Liver (tissue), 9 donors: Measurements from ENCODE around the gene PAX8. TPM values are rescaled to one million over a fixed set of nuclear protein-coding genes. Genes with fewer than 3 reads are reported as not detected.

Source experiments
- DNase-seq: peaks from one replicate; pipeline ENCODE4 v3.0.0-alpha.2; 2017; ENCODE audit warnings: low spot score
- H3K27ac ChIP-seq, 2 donors: one replicate each; pipeline ENCODE4 v1.7.0; 2013; ENCODE audit warnings: inconsistent platforms in 2 of 2, low read length in 2 of 2, control low read depth in 1 of 2, low read depth in 1 of 2, mild to moderate bottlenecking in 1 of 2
- H3K27me3 ChIP-seq, 4 donors: one replicate each; pipeline versions ENCODE4 v1.6.1 to v1.7.0; 2013; ENCODE audit warnings: low read length in 3 of 4, inconsistent platforms in 1 of 4, mild to moderate bottlenecking in 1 of 4, moderate library complexity in 1 of 4; ENCODE audit not compliant: control insufficient read depth in 4 of 4, insufficient read depth in 4 of 4
- H3K36me3 ChIP-seq, 4 donors: one replicate each; pipeline versions ENCODE4 v1.6.1 to v1.7.0; 2013; ENCODE audit warnings: low read length in 3 of 4, mild to moderate bottlenecking in 3 of 4, low read depth in 1 of 4, moderate library complexity in 1 of 4; ENCODE audit not compliant: control insufficient read depth in 4 of 4, insufficient read depth in 3 of 4
- H3K4me1 ChIP-seq, 4 donors: one replicate each; pipeline versions ENCODE4 v1.6.1 to v1.7.0; 2013; ENCODE audit warnings: low read length in 3 of 4, mild to moderate bottlenecking in 3 of 4, moderate library complexity in 1 of 4; ENCODE audit not compliant: control insufficient read depth in 4 of 4, insufficient read depth in 4 of 4
- H3K4me3 ChIP-seq, 3 donors: one replicate each; pipeline versions ENCODE4 v1.6.1 to v1.7.0; 2013; ENCODE audit warnings: low read length in 3 of 3, control low read depth in 1 of 3, low read depth in 1 of 3, mild to moderate bottlenecking in 1 of 3
- H3K9ac ChIP-seq, 2 donors: one replicate each; pipeline ENCODE4 v1.7.0; 2013; ENCODE audit warnings: low read length in 2 of 2, mild to moderate bottlenecking in 2 of 2, moderate library complexity in 2 of 2, control low read depth in 1 of 2, low read depth in 1 of 2
- H3K9me3 ChIP-seq, 4 donors: one replicate each; pipeline versions ENCODE4 v1.6.1 to v1.7.0; 2013; ENCODE audit warnings: low read length in 3 of 4; ENCODE audit not compliant: control insufficient read depth in 4 of 4
- EGR1 ChIP-seq, 2 donors: IDR thresholded peaks; 2 replicates each; pipeline ENCODE4 v1.6.1; 2016 to 2018; ENCODE audit warnings: antibody characterized with exemption in 2 of 2, low read depth in 2 of 2
- FOXA2 ChIP-seq: IDR thresholded peaks from 2 replicates; pipeline ENCODE4 v1.6.1; 2016; ENCODE audit warnings: antibody characterized with exemption
- GABPA ChIP-seq, 2 donors: IDR thresholded peaks in 1 of 2; conservative IDR thresholded peaks in 1 of 2; 2 replicates each; pipeline ENCODE4 v1.6.1; 2016; ENCODE audit warnings: antibody characterized with exemption in 2 of 2, mild to moderate bottlenecking in 1 of 2, moderate library complexity in 1 of 2
- HNF4A ChIP-seq, 2 donors: conservative IDR thresholded peaks; 2 replicates each; pipeline ENCODE4 v1.6.1; 2016; ENCODE audit warnings: antibody characterized with exemption in 2 of 2, mild to moderate bottlenecking in 2 of 2
- HNF4G ChIP-seq: IDR thresholded peaks from 2 replicates; pipeline ENCODE4 v1.6.1; 2016; ENCODE audit warnings: antibody characterized with exemption
- JUND ChIP-seq, 2 donors: IDR thresholded peaks; 2 replicates each; pipeline ENCODE4 v1.6.1; 2016; ENCODE audit warnings: antibody characterized with exemption in 2 of 2
- NR2F2 ChIP-seq: IDR thresholded peaks from 2 replicates; pipeline ENCODE4 v1.6.1; 2016; ENCODE audit warnings: antibody characterized with exemption
- RAD21 ChIP-seq, 2 donors: IDR thresholded peaks; 2 replicates each; pipeline ENCODE4 v1.6.1; 2016; ENCODE audit warnings: antibody characterized with exemption in 2 of 2, mild to moderate bottlenecking in 2 of 2
- YY1 ChIP-seq: IDR thresholded peaks from 2 replicates; pipeline ENCODE4 v1.6.1; 2016; ENCODE audit warnings: antibody characterized with exemption, mild to moderate bottlenecking
- WGBS: extraction: QIAGEN DNeasy Blood & Tissue Kit; methylation state at CpG from one replicate; pipeline ENCODE4 v1.1.7; 2013; 5-methylcytosine and 5-hydroxymethylcytosine counted together
- polyA plus RNA-seq, 2 donors: library from polyadenylated mRNA; stranded (reverse) in 1 of 2; unstranded in 1 of 2; fragments of 200-250 nt in 1 of 2; fragments of >200 nt in 1 of 2; fragmentation: Nextera tagmentation in 1 of 2; extraction: Ambion mirVana in 1 of 2; gene quantifications; one replicate each; pipeline versions ENCODE4 v1.2.1 to v1.2.3, GENCODE V29; 2013 to 2015
- total RNA-seq, 2 donors: library from RNA; depleted of rRNA; stranded (reverse); fragments of >200 nt; gene quantifications; one replicate each; pipeline ENCODE4 v1.2.3, GENCODE V29; 2014
- TF ChIP-seq, protein P1 (sequence below): IDR thresholded peaks from 2 replicates; pipeline ENCODE4 v1.6.1; 2016; ENCODE audit warnings: antibody characterized with exemption
- TF ChIP-seq, protein P2 (sequence below): IDR thresholded peaks from 2 replicates; pipeline ENCODE4 v1.6.1; 2016; ENCODE audit warnings: antibody characterized with exemption
- TF ChIP-seq, protein P3 (sequence below): IDR thresholded peaks from 2 replicates; pipeline ENCODE4 v1.6.1; 2016; ENCODE audit warnings: antibody characterized with exemption
- TF ChIP-seq, protein P4 (sequence below): IDR thresholded peaks from 2 replicates; pipeline ENCODE4 v1.6.1; 2016; ENCODE audit warnings: antibody characterized with exemption, mild to moderate bottlenecking
- TF ChIP-seq, protein P5 (sequence below): fragments of 150-350 bp; IDR thresholded peaks from 2 replicates; pipeline ENCODE4 v1.5.1; 2017; ENCODE audit warnings: improper control_type of control experiment, low read depth, low read length; ENCODE audit not compliant: missing input control
- donor health status: healthy.
- donor health status: healthy.
- donor health status: healthy.
- donor health status: healthy.
- donor health status: healthy.

The PAX8 gene
- total and polyA plus RNA-seq, 4 donors = 0.09 to 0.85 (median 0.33) TPM

DNA sequence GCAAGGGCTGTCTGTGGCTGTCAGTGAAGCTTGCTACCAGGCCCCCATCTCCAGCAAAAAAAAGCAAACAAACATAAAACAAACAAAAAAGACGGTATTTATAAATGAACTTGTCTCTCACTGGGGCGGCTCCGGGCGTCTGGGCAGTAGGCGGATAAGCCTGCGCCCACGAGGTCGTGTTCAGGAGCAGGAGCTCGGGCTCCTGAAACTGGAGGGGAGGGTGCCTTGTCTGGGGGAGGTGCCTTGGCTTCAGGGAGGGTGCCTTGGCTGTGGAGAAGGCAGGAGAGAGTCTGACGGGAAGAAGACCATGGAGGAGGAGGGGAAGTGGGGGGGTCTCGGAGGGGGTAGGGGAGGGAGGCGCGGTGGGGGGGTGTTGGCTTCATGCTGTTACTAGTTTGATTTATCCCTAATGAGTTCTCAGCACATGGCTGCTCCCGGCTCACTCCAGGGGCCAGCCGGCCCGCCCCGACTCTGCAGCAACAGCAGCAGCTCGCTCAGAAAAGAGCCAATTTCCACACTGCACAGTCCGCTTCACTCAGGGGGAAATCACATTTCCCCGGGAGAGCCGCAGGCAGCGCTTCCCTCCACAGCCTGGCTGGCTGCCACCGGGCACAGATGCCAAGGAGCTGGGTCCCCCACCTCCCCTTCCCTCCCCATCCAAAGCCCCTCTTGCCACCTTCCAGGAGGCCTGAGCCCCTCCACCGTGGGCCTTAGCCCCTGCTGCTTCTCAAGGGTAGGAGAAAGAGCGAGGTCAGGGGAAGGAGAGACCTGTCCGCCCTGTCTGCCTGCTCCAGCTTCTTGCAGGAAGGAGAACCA, 66.3 kb downstream of the PAX8 start (continued):
- no peak for TF ChIP-seq EGR1 (IDR thresholded peaks at IDR 0.05; ENCODE audit: low read depth in 2 of 2)
- no peak for TF ChIP-seq GABPA (IDR thresholded peaks at IDR 0.05 in 1 of 2, conservative IDR thresholded peaks at IDR 0.05 in 1 of 2)
- TF ChIP-seq, protein P1, sequence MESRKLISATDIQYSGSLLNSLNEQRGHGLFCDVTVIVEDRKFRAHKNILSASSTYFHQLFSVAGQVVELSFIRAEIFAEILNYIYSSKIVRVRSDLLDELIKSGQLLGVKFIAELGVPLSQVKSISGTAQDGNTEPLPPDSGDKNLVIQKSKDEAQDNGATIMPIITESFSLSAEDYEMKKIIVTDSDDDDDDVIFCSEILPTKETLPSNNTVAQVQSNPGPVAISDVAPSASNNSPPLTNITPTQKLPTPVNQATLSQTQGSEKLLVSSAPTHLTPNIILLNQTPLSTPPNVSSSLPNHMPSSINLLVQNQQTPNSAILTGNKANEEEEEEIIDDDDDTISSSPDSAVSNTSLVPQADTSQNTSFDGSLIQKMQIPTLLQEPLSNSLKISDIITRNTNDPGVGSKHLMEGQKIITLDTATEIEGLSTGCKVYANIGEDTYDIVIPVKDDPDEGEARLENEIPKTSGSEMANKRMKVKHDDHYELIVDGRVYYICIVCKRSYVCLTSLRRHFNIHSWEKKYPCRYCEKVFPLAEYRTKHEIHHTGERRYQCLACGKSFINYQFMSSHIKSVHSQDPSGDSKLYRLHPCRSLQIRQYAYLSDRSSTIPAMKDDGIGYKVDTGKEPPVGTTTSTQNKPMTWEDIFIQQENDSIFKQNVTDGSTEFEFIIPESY = no peak
- TF ChIP-seq, protein P2, sequence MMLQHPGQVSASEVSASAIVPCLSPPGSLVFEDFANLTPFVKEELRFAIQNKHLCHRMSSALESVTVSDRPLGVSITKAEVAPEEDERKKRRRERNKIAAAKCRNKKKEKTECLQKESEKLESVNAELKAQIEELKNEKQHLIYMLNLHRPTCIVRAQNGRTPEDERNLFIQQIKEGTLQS = no peak
- TF ChIP-seq FOXA2 = no peak

DNA sequence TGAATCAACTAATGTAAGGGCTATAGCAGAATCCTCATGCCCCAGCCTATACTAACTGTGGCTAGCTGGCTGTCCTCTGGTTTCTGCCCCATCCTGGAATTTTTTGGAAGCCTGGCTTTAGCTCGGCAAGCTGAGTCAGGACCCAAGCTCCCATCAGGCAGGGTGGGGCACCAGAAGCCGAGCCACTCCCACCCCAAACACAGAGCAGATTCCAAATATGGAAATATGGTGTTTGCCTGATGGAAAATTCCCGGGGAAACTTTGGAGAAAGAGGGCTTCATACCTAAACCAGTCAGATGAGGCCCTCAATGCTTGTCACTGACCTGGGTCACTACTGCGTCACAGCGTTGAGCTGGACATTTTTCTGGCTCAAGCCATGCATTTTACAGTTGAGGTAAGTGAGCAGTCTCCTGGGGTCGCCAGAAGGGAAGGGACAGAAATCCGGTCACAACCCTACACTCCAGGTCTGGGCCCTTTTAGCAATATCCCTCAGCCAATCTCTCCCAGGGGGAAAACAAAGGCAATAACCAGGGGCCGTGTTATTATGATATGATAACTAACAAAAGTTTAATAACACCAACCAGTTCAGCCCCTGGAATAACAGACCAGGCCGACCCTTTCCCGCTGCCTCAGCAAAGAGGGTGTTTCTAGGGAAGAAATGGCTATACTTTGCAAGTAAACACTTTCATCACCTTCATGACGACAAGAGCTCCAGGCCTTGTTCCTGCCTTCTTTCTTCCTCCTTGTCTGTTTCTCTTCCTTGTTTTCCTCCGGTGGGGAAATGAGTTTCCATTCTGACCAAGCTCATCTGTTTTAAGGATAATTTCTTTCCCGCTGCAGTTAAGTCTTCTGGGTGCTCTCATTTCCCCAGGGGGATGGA, 67.3 kb downstream of the PAX8 start:
- 88% methylated on average over 13 of the region's 13 CpGs for WGBS
- Histone ChIP-seq H3K4me3 (no peak overlapping the region), H3K9me3 (no peaks in the 10 kb centered on the region), H3K36me3 (no peaks in the 10 kb centered on the region), H3K27ac (no peak overlapping the region), H3K27me3 (no peaks in the 10 kb centered on the region), H3K9ac (peak overlapping the region in 1 of 2 donors; percentile 12), H3K4me1 (no peaks in the 10 kb centered on the region)
- DNase-seq = no peak
- no peak for TF ChIP-seq FOXA2
- TF ChIP-seq, protein P3, sequence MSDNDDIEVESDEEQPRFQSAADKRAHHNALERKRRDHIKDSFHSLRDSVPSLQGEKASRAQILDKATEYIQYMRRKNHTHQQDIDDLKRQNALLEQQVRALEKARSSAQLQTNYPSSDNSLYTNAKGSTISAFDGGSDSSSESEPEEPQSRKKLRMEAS = no peak
- TF ChIP-seq JUND (IDR thresholded peaks at IDR 0.05) = no peak
- TF ChIP-seq, protein P4, sequence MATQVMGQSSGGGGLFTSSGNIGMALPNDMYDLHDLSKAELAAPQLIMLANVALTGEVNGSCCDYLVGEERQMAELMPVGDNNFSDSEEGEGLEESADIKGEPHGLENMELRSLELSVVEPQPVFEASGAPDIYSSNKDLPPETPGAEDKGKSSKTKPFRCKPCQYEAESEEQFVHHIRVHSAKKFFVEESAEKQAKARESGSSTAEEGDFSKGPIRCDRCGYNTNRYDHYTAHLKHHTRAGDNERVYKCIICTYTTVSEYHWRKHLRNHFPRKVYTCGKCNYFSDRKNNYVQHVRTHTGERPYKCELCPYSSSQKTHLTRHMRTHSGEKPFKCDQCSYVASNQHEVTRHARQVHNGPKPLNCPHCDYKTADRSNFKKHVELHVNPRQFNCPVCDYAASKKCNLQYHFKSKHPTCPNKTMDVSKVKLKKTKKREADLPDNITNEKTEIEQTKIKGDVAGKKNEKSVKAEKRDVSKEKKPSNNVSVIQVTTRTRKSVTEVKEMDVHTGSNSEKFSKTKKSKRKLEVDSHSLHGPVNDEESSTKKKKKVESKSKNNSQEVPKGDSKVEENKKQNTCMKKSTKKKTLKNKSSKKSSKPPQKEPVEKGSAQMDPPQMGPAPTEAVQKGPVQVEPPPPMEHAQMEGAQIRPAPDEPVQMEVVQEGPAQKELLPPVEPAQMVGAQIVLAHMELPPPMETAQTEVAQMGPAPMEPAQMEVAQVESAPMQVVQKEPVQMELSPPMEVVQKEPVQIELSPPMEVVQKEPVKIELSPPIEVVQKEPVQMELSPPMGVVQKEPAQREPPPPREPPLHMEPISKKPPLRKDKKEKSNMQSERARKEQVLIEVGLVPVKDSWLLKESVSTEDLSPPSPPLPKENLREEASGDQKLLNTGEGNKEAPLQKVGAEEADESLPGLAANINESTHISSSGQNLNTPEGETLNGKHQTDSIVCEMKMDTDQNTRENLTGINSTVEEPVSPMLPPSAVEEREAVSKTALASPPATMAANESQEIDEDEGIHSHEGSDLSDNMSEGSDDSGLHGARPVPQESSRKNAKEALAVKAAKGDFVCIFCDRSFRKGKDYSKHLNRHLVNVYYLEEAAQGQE = no peak
- no peak for TF ChIP-seq HNF4G
- TF ChIP-seq, protein P1 = no peak
- TF ChIP-seq NR2F2 = no peak
- TF ChIP-seq, protein P5, sequence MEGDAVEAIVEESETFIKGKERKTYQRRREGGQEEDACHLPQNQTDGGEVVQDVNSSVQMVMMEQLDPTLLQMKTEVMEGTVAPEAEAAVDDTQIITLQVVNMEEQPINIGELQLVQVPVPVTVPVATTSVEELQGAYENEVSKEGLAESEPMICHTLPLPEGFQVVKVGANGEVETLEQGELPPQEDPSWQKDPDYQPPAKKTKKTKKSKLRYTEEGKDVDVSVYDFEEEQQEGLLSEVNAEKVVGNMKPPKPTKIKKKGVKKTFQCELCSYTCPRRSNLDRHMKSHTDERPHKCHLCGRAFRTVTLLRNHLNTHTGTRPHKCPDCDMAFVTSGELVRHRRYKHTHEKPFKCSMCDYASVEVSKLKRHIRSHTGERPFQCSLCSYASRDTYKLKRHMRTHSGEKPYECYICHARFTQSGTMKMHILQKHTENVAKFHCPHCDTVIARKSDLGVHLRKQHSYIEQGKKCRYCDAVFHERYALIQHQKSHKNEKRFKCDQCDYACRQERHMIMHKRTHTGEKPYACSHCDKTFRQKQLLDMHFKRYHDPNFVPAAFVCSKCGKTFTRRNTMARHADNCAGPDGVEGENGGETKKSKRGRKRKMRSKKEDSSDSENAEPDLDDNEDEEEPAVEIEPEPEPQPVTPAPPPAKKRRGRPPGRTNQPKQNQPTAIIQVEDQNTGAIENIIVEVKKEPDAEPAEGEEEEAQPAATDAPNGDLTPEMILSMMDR = no peak
- TF ChIP-seq RAD21 (IDR thresholded peaks at IDR 0.05) = no peak
- no peak for TF ChIP-seq EGR1 (IDR thresholded peaks at IDR 0.05; ENCODE audit: low read depth in 2 of 2)
- no peak for TF ChIP-seq YY1
- no peak for TF ChIP-seq HNF4A (conservative IDR thresholded peaks at IDR 0.05)
